NCI-H69 (cell line): ENCODE data around the gene BASP1.
"Not testable (repeated sequence)": the region's sequence is repeated elsewhere in the genome, so short reads cannot be mapped to it uniquely, and the experiment has no call there.

Experiments used
- DNase-seq: peaks from one replicate; lab custom pipeline; 2025; lab: John Stamatoyannopoulos, UW

Gene BASP1

GRCh38 chr5:17319095-17319494, 101.7 kb downstream of the BASP1 start:
- not testable (repeated sequence) for DNase-seq

GRCh38 chr5:17325770-17326599, 108.6 kb downstream of the BASP1 start:
- no peak for DNase-seq
